HG03378 (cell line): ENCODE measurements around the gene CBX6.
"Not testable (repeated sequence)": the region's sequence is repeated elsewhere in the genome, so short reads cannot be mapped to it uniquely, and the experiment has no call there.

Experiments used
- ATAC-seq: cut with Tn5 transposase; IDR thresholded peaks from one replicate; pipeline ENCODE4 v1.9.1; 2021; ENCODE audit warnings: mild to moderate bottlenecking, moderate library complexity; ENCODE audit not compliant: unreplicated experiment

The CBX6 gene

DNA sequence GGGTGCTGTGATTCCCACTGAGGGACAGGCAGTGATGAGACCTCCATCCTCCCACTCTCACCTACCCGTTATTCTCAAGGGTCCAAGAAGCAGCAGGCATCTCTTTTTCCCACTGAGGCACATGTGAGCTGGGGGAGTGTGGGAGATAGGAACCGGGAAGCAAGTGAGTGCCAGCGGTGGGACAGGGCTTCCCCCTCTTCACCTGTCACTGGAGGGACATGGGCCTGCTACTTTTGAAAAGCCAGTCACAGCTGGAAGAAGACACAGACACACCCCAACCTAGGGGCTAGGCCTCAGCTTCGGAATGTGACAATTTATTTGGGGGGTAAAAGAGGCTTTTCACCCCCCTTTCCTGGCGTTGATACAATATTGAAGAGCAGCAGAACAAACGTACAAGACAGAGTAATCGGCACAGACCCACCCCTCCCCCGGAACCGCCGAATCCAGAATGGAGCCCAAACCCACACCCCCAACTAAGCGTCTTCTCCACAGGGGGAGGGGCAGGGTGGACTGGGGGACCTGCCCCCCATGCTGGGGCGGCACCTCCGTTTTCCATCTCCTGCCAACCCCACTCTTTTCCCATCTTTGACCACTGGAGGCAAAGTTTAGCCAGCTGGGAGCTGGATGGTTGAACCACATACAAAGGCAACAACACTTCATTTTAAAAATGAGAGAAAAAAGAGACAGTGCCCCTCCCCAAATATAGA is 10.7 kb downstream of the CBX6 start:
- ATAC-seq, result no peak

DNA sequence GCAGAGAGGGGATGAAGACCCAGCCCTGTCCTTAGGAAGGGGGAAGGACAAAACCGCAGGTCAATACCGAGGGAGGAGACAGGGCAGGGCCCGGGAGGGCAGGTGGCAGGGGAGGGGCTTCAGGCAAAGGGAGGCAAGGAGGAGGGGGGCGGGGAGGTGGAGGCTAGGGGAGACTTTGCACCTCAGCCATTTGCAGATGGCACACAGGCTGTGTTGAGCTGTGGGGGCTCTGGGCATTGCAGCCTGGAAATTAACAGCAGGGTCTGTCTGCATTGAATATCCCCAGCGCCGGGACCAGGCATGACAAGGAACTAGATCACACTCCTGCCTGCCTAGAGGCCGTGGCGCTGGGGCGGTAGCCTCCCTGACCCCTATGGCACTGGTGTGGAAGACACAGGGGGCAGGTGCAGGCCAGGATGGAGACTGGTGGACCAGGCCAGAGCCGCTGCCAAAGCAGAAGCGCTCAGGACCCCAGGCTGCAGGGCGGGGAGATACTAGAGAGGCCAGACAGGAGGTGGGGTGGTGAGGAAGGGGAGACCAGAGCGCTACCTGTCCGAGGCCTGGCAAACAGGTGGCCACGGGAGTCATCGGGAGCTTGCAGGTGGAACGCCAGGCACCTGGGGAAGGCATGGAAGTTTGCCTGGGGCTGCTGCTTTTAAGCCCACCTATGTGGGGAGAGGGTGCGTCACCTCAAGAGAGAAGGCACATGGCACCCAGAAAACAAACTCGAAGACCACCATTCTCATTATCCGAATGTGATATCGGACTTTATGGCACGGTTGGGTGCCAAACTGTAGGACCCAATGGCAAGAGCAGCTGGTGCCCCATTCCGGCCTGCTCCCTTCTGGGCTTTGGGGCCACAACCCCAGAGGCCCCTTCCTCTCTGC is 11.5 kb downstream of the CBX6 start:
- ATAC-seq, result no peak

DNA sequence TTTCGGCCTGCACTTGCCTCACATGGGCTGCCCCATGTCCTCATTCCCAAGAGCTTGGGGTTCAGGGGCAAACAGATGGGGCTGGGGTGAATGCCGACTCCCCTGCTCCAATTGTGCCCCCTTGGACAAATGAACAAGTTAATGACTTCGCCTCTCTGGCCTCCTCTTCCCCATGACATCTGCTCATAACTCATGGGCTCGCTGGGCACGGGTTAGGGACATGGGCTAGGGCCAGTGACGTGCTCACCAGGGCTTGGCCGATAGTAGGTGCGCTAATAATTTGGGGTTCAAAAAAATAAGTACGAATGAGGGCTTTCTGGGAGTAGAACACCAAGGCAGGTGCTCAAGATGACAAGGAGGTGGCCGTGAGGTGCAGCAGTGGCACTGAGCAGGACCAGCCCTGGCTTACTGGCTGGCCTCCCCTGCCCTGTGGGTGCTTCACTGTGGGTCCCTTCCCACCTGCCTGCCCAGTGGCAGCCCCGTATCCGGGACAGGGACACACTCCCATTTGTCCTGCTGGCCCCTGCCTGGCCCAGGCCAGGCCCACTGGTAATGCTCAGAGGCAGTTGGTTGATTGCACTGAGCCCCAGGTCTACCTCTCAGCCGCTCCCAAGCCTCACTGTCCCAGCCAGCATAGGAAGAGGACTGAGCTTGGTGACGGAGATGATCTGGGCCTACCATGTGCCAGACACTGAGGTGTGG is 12.3 kb downstream of the CBX6 start:
- no peak for ATAC-seq

DNA sequence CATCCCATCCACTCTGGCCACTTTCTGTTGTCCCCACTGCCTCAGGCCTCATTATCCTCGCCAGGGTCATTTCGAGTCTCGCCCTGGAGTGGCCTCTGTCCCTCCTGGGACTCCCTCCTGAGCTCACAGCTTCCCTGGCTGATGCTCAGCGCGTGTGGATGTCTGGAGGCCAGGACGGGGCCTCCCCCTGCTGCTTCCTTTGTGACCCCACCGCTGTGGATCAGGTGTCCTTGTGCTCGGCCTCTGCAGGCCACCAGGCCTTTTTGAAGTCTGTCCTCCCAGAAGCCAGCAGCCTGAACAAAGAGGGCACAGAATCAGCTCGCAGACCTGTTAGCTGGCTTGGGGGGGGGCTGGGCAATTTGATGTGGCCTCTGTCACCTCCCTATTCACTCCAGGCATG is 13.5 kb downstream of the CBX6 start:
- no peak for ATAC-seq

DNA sequence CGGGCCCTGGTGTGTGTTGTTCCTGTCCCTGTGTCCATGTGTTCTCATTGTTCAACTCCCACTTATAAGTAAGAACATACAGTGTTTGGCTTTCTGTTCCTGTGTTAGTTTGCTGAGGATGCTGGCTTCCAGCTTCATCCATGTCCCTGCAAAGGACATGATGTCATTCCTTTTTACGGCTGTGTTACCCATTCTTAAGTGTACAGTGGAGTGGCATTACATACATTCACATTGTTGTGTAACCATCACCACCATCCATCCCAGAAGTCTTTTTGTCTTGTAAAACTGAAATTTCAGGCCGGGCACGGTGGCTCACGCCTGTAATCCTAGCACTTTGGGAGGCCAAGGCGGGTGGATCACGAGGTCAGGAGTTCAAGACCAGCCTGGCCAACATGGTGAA is 17.5 kb downstream of the CBX6 start:
- ATAC-seq, result not testable (repeated sequence)

DNA sequence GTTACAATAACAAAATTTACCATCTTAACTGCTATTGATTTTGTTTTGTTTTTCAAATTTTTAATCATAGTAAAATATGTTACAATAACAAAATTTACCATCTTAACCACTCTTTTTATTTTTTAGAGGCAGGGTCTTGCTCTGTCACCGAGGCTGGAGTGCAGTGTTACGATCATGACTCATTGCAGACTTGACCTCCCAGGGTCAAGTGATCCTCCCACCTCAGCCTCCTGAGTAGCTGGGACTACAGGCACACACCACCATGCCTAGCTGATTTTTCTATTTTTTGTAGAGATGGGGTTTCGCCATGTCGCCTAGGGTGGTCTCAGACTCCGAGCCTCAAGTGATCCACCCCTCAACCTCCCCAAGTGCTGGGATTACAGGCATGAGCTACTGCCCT is 18.1 kb downstream of the CBX6 start:
- ATAC-seq, result not testable (repeated sequence)

DNA sequence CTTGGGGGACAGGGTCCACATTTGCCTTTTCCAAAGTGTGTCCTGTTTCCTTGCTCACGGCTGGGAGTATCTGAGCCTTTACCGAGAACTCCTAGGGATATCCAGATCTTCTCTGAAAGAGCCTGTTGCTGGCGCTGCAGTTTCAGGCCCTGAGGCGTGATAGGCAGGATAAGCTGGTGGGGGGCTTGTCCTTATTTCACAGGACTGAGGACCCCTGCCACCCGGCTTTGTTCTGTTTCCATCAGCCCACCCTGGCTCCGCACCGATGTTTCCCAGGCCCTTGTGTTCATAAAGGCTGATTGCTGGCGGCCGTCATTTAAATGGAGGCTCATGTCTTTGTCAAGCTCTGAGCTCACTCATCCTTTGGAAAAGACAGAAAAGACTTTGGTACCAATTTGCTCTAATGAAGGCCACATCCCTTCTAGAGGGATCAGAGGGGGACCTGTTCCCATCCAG is 18.8 kb downstream of the CBX6 start:
- ATAC-seq, result no peak

DNA sequence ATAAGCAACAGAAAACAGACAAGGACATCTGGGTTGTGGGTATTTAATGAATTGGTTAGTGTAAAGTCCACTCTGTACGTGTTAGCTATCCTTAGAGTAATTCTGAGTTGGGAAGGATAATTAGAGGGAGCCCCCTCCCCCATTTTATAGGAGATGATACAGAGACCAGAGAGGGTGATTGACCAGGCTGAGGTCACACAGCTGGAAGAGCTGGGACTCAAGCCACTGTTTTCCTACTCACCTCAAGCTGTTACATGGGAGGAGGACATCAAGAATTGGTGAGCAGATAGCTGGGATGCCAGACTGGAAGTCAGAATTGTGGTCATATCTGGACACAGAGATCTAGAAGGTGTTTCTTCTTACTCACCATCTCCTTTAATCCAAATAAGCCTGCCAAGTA is 19.5 kb downstream of the CBX6 start:
- ATAC-seq, result no peak

DNA sequence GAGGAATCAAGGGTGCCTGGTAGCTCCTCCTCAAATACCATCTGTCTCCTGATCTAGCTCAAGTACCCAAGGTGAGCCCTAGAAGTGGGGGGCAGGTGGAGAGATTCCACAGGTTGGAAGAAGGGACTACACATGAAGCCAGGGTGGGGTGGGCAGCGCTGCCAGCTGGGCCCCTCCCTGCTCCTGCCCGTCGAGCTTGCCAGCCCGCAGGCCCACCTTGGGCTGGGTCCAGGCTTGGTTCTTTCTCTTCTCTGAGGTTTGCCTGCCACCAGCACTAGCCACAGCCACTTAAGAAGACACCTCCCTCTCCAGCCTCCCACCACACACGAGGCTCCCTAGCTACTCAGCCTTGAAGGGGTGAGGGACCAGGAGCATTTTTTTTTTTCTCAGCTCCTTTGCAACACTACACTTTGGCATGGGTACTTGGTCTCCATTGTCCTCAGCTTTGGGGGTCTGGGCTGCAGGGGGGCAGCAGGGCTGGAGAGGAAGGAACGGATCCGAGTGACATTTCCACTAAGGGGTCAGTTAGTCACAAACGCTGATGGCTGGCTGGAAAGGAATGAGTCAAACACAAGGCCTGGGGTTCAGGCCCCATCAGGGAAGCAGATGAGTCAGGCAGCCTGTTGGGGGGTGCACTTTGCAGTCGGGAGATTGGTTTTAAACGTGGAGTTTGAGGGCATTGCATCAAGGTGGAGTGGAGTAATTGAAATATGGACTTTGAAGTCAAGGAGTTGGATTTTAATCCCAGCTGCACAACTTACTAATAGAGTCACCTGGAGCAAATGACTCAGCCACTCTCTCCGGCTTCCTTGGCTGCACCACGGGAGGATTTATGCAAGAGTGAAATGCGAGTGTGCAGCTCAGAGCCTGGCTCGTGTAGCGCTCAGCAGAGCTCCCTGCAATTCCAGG is 20.8 kb downstream of the CBX6 start:
- ATAC-seq, result no peak

DNA sequence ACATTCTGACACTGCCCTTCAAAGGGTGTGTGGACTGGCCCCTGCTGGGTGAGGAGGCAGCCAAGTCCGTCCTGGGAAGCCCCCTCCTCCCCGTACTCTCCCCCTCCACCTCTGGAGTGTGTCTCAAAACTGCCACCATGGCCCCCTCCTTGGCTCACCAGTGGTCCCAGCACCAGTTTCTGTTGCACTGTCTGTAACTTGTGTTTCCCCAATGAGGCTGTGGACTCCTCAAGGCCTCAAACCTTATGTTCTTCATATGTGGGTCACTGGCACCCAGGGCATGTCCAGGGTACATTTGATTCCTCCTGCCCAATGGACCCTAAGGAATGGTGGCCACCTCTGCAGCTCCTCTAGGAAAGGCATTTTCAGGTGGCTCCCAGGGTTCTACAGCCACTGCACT is 21.6 kb downstream of the CBX6 start:
- ATAC-seq, result no peak

DNA sequence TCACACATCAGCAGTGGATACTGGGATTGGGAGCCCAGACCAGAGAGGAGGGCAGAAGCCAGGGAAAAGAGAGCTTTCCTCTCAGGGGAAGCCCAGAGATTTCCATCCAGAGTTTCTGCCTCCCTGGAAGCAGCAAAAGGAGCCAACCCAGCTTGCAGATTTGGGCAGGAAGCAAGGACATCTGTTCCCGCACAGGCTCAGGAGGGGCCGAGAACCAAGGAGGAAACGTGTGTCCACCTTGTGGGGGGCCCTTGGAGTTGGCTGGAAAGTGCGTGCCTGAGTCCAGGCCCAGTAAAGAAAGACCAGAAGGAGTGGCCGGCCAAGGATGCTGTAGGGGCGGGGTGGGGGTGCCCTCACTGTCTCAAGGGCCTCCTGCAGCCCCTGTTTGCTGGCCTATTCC is 22.2 kb downstream of the CBX6 start:
- no peak for ATAC-seq

DNA sequence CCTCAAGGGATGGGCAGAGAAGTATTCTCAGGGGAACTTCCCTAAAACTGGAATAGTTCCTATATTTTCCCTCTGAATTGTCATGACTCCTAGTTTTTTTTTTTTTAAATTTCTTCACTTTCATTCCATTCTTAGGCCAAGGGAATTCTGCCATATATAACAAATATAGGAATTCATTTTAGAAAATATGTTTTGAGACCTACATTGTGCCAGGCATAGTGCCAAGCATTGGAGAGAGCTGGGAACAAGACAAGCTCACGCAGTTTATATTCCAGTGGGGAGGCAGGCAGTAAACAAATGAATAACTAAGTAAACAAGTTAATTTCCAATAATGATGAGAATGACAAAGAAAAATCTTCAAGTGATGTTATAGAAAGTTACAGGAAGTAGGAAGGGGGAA is 25.6 kb downstream of the CBX6 start:
- no peak for ATAC-seq

DNA sequence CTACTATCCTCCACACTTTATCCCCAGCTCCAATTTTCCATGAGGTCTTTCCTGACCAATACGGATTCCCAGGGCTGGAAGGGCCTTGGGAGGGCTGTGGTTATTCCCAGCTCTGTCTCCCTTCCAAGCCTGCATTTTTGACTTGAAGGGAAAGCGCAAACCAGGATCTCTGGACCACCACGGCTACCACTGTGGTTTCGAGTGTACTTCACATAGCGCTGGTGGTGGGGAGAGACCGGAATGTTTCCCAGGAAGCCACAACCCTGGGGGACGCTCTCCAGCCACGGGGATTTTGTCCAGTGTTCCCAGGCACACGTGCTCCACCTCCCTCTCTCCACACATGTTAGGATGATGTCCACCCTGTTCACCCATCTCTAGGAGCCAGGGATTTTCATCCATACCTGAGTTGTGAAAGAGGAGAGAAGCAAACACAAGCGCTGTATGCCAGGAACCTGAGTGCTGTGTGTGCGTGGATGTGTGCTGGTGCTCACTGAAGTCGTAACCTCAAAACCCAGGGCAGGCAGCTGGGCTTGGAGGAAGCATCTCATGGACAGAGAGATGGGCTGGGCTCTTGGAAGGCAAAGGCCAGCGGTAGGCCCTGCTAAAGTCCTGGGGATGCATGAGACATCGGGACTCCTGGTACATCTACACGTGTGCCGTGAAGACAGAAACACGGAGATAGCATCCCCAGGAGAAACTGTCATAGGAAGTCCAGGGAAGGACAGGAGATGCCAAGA is 26.8 kb downstream of the CBX6 start:
- no peak for ATAC-seq

DNA sequence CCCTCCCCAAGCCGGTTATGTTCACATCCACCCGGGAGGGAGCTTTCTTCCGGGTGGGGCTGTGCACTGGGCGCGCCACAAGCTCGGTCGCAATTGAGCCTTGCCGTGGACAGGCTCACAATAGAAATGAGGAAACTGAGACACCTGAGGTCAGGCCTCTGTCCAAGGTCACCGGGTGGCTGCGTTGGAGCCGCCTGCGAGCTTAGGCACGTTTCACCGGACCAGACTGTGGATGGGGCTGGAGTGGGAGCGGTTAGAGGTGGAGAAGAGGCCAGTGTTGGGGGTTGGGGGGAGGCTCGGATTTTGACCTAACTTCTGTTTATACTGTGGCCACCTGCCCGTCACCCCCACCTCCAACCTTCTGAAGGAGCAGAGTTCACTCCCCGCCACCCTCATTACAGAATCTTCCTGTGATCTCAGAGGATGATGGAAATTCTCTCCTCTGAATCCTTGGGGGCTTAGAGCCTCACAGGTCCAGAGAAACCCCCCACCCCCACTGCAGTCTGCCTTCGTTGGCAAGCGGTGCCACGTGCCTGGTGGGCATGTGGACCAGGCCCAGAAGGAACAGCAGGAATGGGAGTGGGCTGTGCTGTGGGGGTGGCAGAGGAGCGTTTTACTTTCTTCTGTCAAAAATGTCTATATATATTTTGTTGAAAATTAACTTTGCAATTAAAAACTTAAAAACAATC is 27.6 kb downstream of the CBX6 start:
- no peak for ATAC-seq

DNA sequence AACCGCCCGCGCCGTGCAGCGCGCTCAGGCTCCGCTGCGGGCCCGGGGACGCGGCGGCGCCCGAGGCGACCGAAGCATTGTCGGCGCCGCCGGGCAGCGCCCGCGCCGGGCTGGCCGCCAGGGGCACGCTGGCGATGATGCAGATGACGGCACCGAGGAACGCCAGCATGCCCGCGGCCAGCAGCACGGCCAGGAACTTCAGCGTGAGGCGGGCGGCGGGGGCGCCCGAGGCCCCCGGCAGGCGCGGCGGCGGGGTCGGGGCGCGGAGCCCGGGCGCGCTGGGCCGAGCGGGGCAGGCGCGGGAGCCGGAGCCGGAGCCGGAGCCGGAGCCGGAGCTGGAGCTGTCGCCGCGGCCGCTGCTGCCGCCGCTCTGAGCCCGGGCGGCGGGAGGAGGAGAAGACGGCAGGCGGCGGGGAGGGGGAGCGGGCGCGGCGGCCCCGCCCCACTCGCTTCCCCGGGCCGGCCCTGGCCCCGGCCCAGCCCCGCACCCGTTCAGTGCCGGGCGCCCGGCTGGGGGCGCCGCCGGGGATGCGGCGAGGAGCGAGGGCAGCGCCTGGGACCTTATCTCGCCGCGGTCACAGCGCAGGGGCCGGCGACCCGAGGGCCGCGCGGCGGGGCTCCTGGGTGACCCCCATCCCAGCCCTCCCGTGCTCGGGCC is 28.2 kb downstream of the CBX6 start, which contains the start of gene NPTXR:
TSS of gene NPTXR (minus strand) at position 372 of the 658 bp plus-strand sequence.
- ATAC-seq, result no peak

DNA sequence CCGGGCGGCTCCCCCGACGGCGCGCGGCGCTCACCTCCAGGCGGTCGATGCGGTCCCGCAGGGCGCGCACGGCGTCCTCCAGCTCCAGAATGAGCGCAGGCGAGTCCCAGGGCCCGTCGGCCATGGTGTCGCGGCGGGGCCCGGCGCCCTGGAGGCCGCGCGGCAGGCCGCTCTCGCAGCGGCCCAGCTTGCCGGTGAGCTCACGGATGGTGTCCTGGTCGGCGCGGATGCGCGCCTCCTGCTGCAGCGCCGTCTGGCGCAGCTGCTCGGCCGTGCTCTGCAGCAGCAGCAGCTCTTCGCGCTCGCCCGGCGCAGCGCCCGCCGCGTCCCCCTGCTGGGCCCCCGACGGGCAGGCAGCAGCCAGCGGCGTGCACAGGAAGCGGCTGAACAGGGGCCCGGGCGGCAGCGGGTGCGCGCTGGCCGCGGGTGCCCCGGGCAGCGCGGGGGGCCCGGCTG is 28.8 kb downstream of the CBX6 start:
- no peak for ATAC-seq

DNA sequence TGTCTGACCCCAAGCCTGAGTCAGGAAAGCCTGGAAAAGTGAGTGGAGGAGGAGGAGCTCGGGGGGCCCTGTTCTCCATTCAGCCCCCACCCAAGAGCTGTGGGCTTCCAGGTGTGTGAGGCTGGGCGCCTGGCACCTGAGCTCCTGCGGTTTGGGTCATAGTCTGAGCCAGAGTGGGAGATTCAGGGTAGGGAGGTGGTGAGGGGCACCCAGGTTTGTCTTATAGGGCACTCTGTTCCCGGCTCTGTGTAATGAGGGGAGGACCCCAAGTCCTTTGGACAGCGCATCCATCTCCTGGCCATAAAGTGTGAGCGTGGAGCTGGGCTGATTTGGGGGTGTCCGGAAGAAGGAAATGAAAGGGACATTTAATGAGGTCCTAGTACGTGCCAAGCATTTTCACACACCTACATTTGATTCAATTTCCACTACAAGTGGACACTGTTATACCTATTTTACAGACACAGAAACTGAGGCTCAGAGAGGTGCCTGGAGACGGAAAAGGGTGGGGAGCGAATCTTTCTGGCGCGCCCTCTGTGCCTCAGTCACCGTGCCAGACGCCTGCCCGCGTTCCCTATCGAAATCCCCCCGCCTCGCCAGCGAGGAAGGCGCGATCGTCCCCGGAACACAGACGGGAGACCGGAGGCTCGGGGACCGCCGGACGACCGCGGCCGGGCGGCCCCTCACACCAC is 29.4 kb downstream of the CBX6 start:
- ATAC-seq, result no peak

DNA sequence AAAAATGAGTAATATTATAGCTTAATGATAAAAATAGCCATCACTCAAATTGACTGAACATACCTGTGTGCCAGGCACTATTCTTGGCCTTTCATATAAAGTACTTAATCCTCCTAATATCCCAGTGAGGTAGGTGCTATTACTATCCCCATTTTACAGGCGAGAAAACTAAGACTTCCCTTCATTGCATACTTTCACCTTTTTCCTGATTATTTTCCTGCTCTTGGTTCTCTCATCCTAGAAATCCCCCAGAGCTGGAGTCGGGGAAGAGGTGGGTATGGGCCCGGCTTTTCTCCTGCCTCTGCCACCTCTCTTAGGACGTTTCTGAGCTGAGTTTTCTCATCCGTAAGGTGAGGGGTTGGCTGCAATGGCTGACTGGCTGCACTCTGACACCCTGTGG is 30.4 kb downstream of the CBX6 start:
- no peak for ATAC-seq
